OCI-LY3 (cell line): ENCODE data around the gene MRPS18B.

Source experiments
- CTCF ChIP-seq: fragments of 200-600, 300-600 bp; sonication (generic); IDR thresholded peaks from 2 replicates; pipeline ENCODE4 v1.5.1; 2014; ENCODE audit warnings: antibody characterized with exemption, low read length, low read depth
- EZH2phosphoT487 ChIP-seq: fragments of 200-600 bp; shearing (Covaris generic); IDR thresholded peaks from 2 replicates; pipeline ENCODE4 v1.6.1; 2018; ENCODE audit warnings: antibody characterized with exemption, mixed run types, low read depth

- TF ChIP-seq CTCF = peak; percentile 32
- no peak for TF ChIP-seq EZH2phosphoT487
Measured at GRCh38 chr6:30626484-30627366, 9.1 kb downstream of the MRPS18B start, which contains the start of gene ATAT1.
